GM12878 (cell line): Measurements from ENCODE around the gene ZNF296. TPM values are rescaled to one million over a fixed set of nuclear protein-coding genes. Genes with fewer than 3 reads are reported as not detected.
A peak's percentile ranks its signal among the peaks of the same experiment; 100 is the strongest.

Experiments used
- ATAC-seq: fragments of 200-7000 bp; cut with Tn5 transposase; 3 replicates; pipeline ENCODE4 v1.9.1; 2020; ENCODE audit warnings: mild to moderate bottlenecking, moderate library complexity
- BruUV-seq: library from RNA; stranded (reverse); fragments of 400-500 nt; replicated peaks from 2 replicates; lab custom pipeline; 2021; lab: Mats Ljungman, UMichigan
- CTCF ChIA-PET: fragments of 300-600 bp; sonication (Branson Sonifier 250); formaldehyde crosslinking; extraction: SDS; loops from one replicate; lab custom pipeline; 2021; ENCODE audit warnings: inconsistent platforms; lab: Yijun Ruan, JAX
- POLR2A ChIA-PET: fragments of 350-600 bp; formaldehyde crosslinking; extraction: SDS; loops from one replicate; lab custom pipeline; 2021; ENCODE audit warnings: inconsistent platforms; lab: Charles Lee
- RAD21 ChIA-PET: fragments of 300-600 bp; sonication (Branson Sonifier 250); formaldehyde crosslinking; loops from one replicate; lab custom pipeline; 2023; ENCODE audit warnings: antibody characterized with exemption; ENCODE audit not compliant: unreplicated experiment; lab: Charles Lee
- SMC1A ChIA-PET: fragments of 300-600 bp; sonication (Branson Sonifier 250); formaldehyde crosslinking; loops from one replicate; lab custom pipeline; 2023; ENCODE audit not compliant: unreplicated experiment, uncharacterized antibody; lab: Charles Lee
- DNase-seq: peaks from one replicate; pipeline ENCODE4 v3.0.0-alpha.2; 2011; ENCODE audit warnings: low read depth, low spot score
- FAIRE-seq: peaks from 3 replicates; lab custom pipeline; 2011; peaks lifted over from hg19 to GRCh38; lab: Jason Lieb, UNC
- H2AFZ ChIP-seq: 2 replicates; pipeline ENCODE4 v1.6.0; 2011; ENCODE audit warnings: low read depth, low read length, control low read depth; ENCODE audit not compliant: control insufficient read depth
- H3K27ac ChIP-seq: 2 replicates; pipeline ENCODE4 v1.5.1; 2011; ENCODE audit warnings: control low read depth; ENCODE audit not compliant: control insufficient read depth, insufficient read depth
- H3K27me3 ChIP-seq, 2 experiments: replicated peaks in 1 of 2; 2 replicates each; pipeline versions ENCODE4 v1.6.0 to v1.6.1; 2011; ENCODE audit warnings: low read length in 1 of 2; ENCODE audit not compliant: control insufficient read depth in 2 of 2, insufficient read depth in 2 of 2
- H3K36me3 ChIP-seq, 2 experiments: 2 replicates each; pipeline ENCODE4 v1.5.1; 2011; ENCODE audit warnings: low read length in 1 of 2; ENCODE audit not compliant: control insufficient read depth in 2 of 2, insufficient read depth in 2 of 2
- H3K4me1 ChIP-seq: 2 replicates; pipeline ENCODE4 v1.6.1; 2011; ENCODE audit warnings: mild to moderate bottlenecking, low read length, moderate library complexity, mixed read lengths; ENCODE audit not compliant: control insufficient read depth, insufficient read depth
- H3K4me2 ChIP-seq: 2 replicates; pipeline ENCODE4 v1.6.0; 2011; ENCODE audit warnings: control low read depth; ENCODE audit not compliant: control insufficient read depth, insufficient read depth
- H3K4me3 ChIP-seq: fragments of 200-600 bp; sonication (generic); 2 replicates; pipeline ENCODE4 v1.5.1; 2016
- H3K79me2 ChIP-seq: 2 replicates; pipeline ENCODE4 v1.6.0; 2011; ENCODE audit warnings: low read length; ENCODE audit not compliant: control insufficient read depth, insufficient read depth
- H3K9ac ChIP-seq: 2 replicates; pipeline ENCODE4 v1.8.0; 2011; ENCODE audit warnings: low read length, control low read depth, mixed read lengths; ENCODE audit not compliant: control insufficient read depth, insufficient read depth
- H3K9me3 ChIP-seq: replicated peaks from 3 replicates; pipeline ENCODE4 v1.5.1; 2011; ENCODE audit warnings: mild to moderate bottlenecking, low read length; ENCODE audit not compliant: control insufficient read depth, insufficient read depth
- H4K20me1 ChIP-seq: 2 replicates; pipeline ENCODE4 v1.6.0; 2011; ENCODE audit not compliant: control insufficient read depth, insufficient read depth
- ATF3 ChIP-seq: IDR thresholded peaks from 2 replicates; pipeline ENCODE4 v1.6.1; 2011; ENCODE audit warnings: low read depth, mild to moderate bottlenecking, low read length, moderate library complexity, borderline replicate concordance; ENCODE audit errors: extremely low read depth
- BCL3 ChIP-seq: IDR thresholded peaks from 2 replicates; pipeline ENCODE4 v1.6.1; 2011; ENCODE audit warnings: borderline replicate concordance, low read depth, mild to moderate bottlenecking, moderate library complexity, low read length; ENCODE audit not compliant: insufficient read depth, poor library complexity, severe bottlenecking
- IRF3 ChIP-seq: fragments of 450-650 bp; IDR thresholded peaks from 2 replicates; pipeline ENCODE4 v1.6.1; 2014; ENCODE audit warnings: mild to moderate bottlenecking
- MYC ChIP-seq: IDR thresholded peaks from 2 replicates; pipeline ENCODE4 v1.6.1; 2011; ENCODE audit warnings: mild to moderate bottlenecking, low read length, moderate library complexity, inconsistent platforms; ENCODE audit not compliant: insufficient read depth, insufficient replicate concordance, insufficient read length, severe bottlenecking
- PML ChIP-seq: IDR thresholded peaks from 2 replicates; pipeline ENCODE4 v1.6.1; 2012; ENCODE audit warnings: low read length, inconsistent platforms
- TARDBP ChIP-seq: IDR thresholded peaks from 2 replicates; pipeline ENCODE4 v1.6.1; 2016; ENCODE audit warnings: borderline replicate concordance
- ZBTB4 ChIP-seq: fragments of 450-650 bp; formaldehyde crosslinking; IDR thresholded peaks from 2 replicates; pipeline ENCODE4 v1.4.0; 2022; ENCODE audit warnings: mild to moderate bottlenecking, moderate library complexity
- ZBTB40 ChIP-seq: fragments of 450-650 bp; IDR thresholded peaks from 2 replicates; pipeline ENCODE4 v1.6.1; 2016; ENCODE audit warnings: mild to moderate bottlenecking, moderate library complexity, borderline replicate concordance
- ZNF274 ChIP-seq: IDR thresholded peaks from one replicate; pipeline ENCODE4 v1.8.0; 2011; ENCODE audit not compliant: insufficient read length, insufficient read depth
- WGBS: methylation state at CpG from one replicate; pipeline ENCODE4 v1.1.6; 2016; ENCODE audit warnings: low lambda C conversion rate; ENCODE audit not compliant: insufficient replicate concordance, insufficient coverage; ENCODE audit errors: missing lambda C conversion rate; 5-methylcytosine and 5-hydroxymethylcytosine counted together
- in situ Hi-C: fragments of 300-500 bp; cut with MboI; formaldehyde crosslinking; loops from 9 replicates; pipeline ENCODE4 v1.14.3; 2018; ENCODE audit warnings: mixed read lengths
- intact Hi-C: fragments of 100-400 bp; cut with micrococcal nuclease; formaldehyde crosslinking; loops from one replicate; pipeline ENCODE4 v1.14.2; 2022; ENCODE audit not compliant: unreplicated experiment
- polyA plus RNA-seq, 11 experiments: library from polyadenylated mRNA; depleted of rRNA in 4 of 11; unstranded in 6 of 11; stranded (reverse) in 5 of 11; fragments of >200 nt; fragmentation: Nextera tagmentation in 4 of 11; fragmentation: Illumina TruSeq in 1 of 11; extraction: Ambion mirVana in 4 of 11; extraction: Trizol in 1 of 11; gene quantifications; 1 replicate in 1 of 11; 2 replicates in 10 of 11; pipeline versions ENCODE4 v1.2.1 to v1.2.3, GENCODE V29; 2011 to 2016; ENCODE audit warnings: inconsistent platforms in 2 of 11, missing spikeins in 2 of 11, low read depth in 1 of 11
- total RNA-seq, 4 experiments: library from RNA; depleted of rRNA in 3 of 4; stranded (reverse); fragments of >200 nt in 3 of 4; fragmentation: Illumina TruSeq in 1 of 4; extraction: Trizol in 1 of 4; gene quantifications; 2 replicates each; pipeline versions ENCODE4 v1.2.1 to v1.2.3, GENCODE V29; 2013 to 2021

ZNF296 gene
- total and polyA plus RNA-seq, 10 of the 15 experiments (the other 5 are each of a cell fraction or from before 2014, with no cell fraction given), result 0.44 to 23.6 (median 3.5) TPM; not detected in 1

GRCh38 chr19:45076851-45077730 lies 813 bp upstream of the ZNF296 start:
- no TSS peak for BruUV-seq
- Histone ChIP-seq H3K79me2 (peaks cover 73% of the 10 kb centered on the region), H3K9ac (peak overlapping the region; percentile 45), H3K4me3 (peak overlapping the region; percentile 100), H2AFZ (no peak overlapping the region; the same call in 1 of the 2 replicates), H3K4me1 (peaks cover 25% of the 10 kb centered on the region), H3K9me3 (no peaks in the 10 kb centered on the region), H3K27me3 (no peaks in the 10 kb centered on the region), H3K4me2 (peak overlapping the region; percentile 60), H4K20me1 (no peaks in the 10 kb centered on the region; the same call in 1 of the 2 replicates), H3K36me3 (peaks cover 4 to 17% of the 10 kb centered on the region in 2 experiments; a peak in 3 of 4 replicates), H3K27ac (peak overlapping the region; percentile 86; the same call in 1 of the 2 replicates)
- no peak for FAIRE-seq
- SMC1A ChIA-PET, result interaction anchor here (1.0 kb wide), 1 partner anchor 75 kb away, joined by 3 read pairs; no protein-coding TSS in a partner anchor
- no peak for DNase-seq
- no peak for ATAC-seq
- RAD21 ChIA-PET, result no interaction called here
- WGBS, result 69% methylated on average over 15 of the region's 15 CpGs
- POLR2A ChIA-PET, result interaction anchor here (0.6 to 1.9 kb wide), 4 partner anchors 35 to 101 kb away, joined by 3 to 5 read pairs (median 4); partner anchors contain the start of genes BLOC1S3 and TRAPPC6A
- intact Hi-C loops, result loop anchor here (5.0 to 10.0 kb wide), 3 partner anchors 60 to 398 kb away; partner anchors contain the start of genes BLOC1S3 and TRAPPC6A
- in situ Hi-C loops, result no loop called here
- CTCF ChIA-PET, result interaction anchor here (1.1 kb wide), 1 partner anchor 48 kb away, joined by 4 read pairs; no protein-coding TSS in a partner anchor
- TF ChIP-seq PML (no peak), IRF3 (no peak), TARDBP (no peak), ZNF274 (no peak), BCL3 (no peak), ZBTB40 (peak; percentile 42; the same call in 1 of the 2 replicates), ATF3 (no peak), ZBTB4 (no peak), MYC (no peak)
